IMR-90 (cell line): ENCODE measurements around the gene KLHL29. TPM values are rescaled to one million over a fixed set of nuclear protein-coding genes. Genes with fewer than 3 reads are reported as not detected.

Experiments
- ATAC-seq: fragments of 200-7000 bp; cut with Tn5 transposase; 2 replicates; pipeline ENCODE4 v1.9.1; 2020; ENCODE audit warnings: low read depth, mild to moderate bottlenecking, moderate library complexity
- BruUV-seq: library from RNA; stranded (reverse); fragments of 400-500 nt; replicated peaks from 2 replicates; lab custom pipeline; 2021; lab: Mats Ljungman, UMichigan
- CTCF ChIA-PET: fragments of 300-600 bp; formaldehyde crosslinking; extraction: SDS; loops from one replicate; lab custom pipeline; 2021; ENCODE audit warnings: antibody characterized with exemption; lab: Yijun Ruan, JAX
- POLR2A ChIA-PET: fragments of 300-600 bp; sonication (Branson Sonifier 250); formaldehyde crosslinking; loops from one replicate; lab custom pipeline; 2022; ENCODE audit warnings: antibody characterized with exemption; ENCODE audit not compliant: unreplicated experiment; lab: Charles Lee
- DNase-seq: peaks from one replicate; pipeline ENCODE4 v3.0.0; 2013
- H2AFZ ChIP-seq: replicated peaks from 2 replicates; pipeline ENCODE3; 2013; ENCODE audit warnings: low read length, mild to moderate bottlenecking; ENCODE audit not compliant: poor library complexity
- H2AK5ac ChIP-seq: 2 replicates; pipeline ENCODE4 v1.6.1; 2013; ENCODE audit warnings: low read depth, low read length, inconsistent platforms
- H2AK9ac ChIP-seq: replicated peaks from 2 replicates; pipeline ENCODE3; 2013; ENCODE audit warnings: mild to moderate bottlenecking, low read depth, low read length, moderate library complexity; ENCODE audit not compliant: poor library complexity
- H2BK120ac ChIP-seq: 2 replicates; pipeline ENCODE4 v1.6.1; 2013; ENCODE audit warnings: low read depth, low read length, inconsistent platforms
- H2BK15ac ChIP-seq: 3 replicates; pipeline ENCODE4 v1.6.1; 2013; ENCODE audit warnings: low read depth, low read length, inconsistent platforms
- H2BK20ac ChIP-seq: 2 replicates; pipeline ENCODE4 v1.6.1; 2013; ENCODE audit warnings: low read depth, mild to moderate bottlenecking, inconsistent platforms, low read length, moderate library complexity
- H2BK5ac ChIP-seq: 2 replicates; pipeline ENCODE4 v1.6.1; 2013; ENCODE audit warnings: mild to moderate bottlenecking, low read depth, low read length, inconsistent platforms; ENCODE audit not compliant: poor library complexity, severe bottlenecking
- H3K14ac ChIP-seq: replicated peaks from 2 replicates; pipeline ENCODE4 v1.6.1; 2013; ENCODE audit warnings: low read depth, low read length, inconsistent platforms
- H3K18ac ChIP-seq: 2 replicates; pipeline ENCODE4 v1.6.1; 2013; ENCODE audit warnings: low read depth, low read length, control low read depth
- H3K23ac ChIP-seq: 2 replicates; pipeline ENCODE4 v1.6.1; 2013; ENCODE audit warnings: low read depth, low read length, inconsistent platforms
- H3K27ac ChIP-seq: 2 replicates; pipeline ENCODE4 v1.5.1; 2013; ENCODE audit warnings: mild to moderate bottlenecking, control low read depth, low read length; ENCODE audit not compliant: insufficient read depth
- H3K27me3 ChIP-seq: 2 replicates; pipeline ENCODE4 v1.6.1; 2013; ENCODE audit warnings: low read length; ENCODE audit not compliant: control insufficient read depth, insufficient read depth
- H3K36me3 ChIP-seq: 2 replicates; pipeline ENCODE4 v1.6.1; 2013; ENCODE audit warnings: low read length, mixed read lengths; ENCODE audit not compliant: control insufficient read depth, insufficient read depth
- H3K4ac ChIP-seq: 2 replicates; pipeline ENCODE4 v1.6.1; 2013; ENCODE audit warnings: low read depth, low read length, inconsistent platforms
- H3K4me1 ChIP-seq: 2 replicates; pipeline ENCODE4 v1.6.1; 2013; ENCODE audit warnings: low read length, mixed read lengths; ENCODE audit not compliant: control insufficient read depth, insufficient read depth
- H3K4me2 ChIP-seq: 2 replicates; pipeline ENCODE4 v1.6.1; 2013; ENCODE audit warnings: low read depth, mild to moderate bottlenecking, control low read depth, low read length, moderate library complexity
- H3K4me3 ChIP-seq: 2 replicates; pipeline ENCODE4 v1.5.1; 2013; ENCODE audit warnings: low read depth, mild to moderate bottlenecking, control low read depth, low read length, moderate library complexity; ENCODE audit not compliant: insufficient read depth
- H3K56ac ChIP-seq: 2 replicates; pipeline ENCODE4 v1.6.1; 2013; ENCODE audit warnings: low read length, inconsistent platforms; ENCODE audit not compliant: insufficient read depth; ENCODE audit errors: extremely low read depth
- H3K79me1 ChIP-seq, 2 experiments: 2 replicates each; pipeline ENCODE4 v1.6.1; 2013; ENCODE audit warnings: low read length in 2 of 2, inconsistent platforms in 1 of 2, low read depth in 1 of 2
- H3K9ac ChIP-seq: 2 replicates; pipeline ENCODE4 v1.6.1; 2013; ENCODE audit warnings: low read depth, low read length, control low read depth
- H3K9me1 ChIP-seq: 2 replicates; pipeline ENCODE4 v1.6.1; 2013; ENCODE audit warnings: low read length, inconsistent platforms; ENCODE audit not compliant: insufficient read depth
- H3K9me3 ChIP-seq: 2 replicates; pipeline ENCODE4 v1.6.1; 2013; ENCODE audit warnings: low read length; ENCODE audit not compliant: control insufficient read depth, insufficient read depth
- H4K20me1 ChIP-seq: 2 replicates; pipeline ENCODE4 v1.6.1; 2013; ENCODE audit warnings: low read length, inconsistent platforms; ENCODE audit not compliant: insufficient read depth
- H4K5ac ChIP-seq: 2 replicates; pipeline ENCODE4 v1.6.1; 2013; ENCODE audit warnings: mild to moderate bottlenecking, low read depth, low read length, control low read depth
- H4K8ac ChIP-seq, 2 experiments: 2 replicates each; pipeline ENCODE4 v1.6.1; 2013; ENCODE audit warnings: low read depth in 2 of 2, low read length in 2 of 2, control low read depth in 1 of 2, inconsistent platforms in 1 of 2
- H4K91ac ChIP-seq: 2 replicates; pipeline ENCODE4 v1.6.1; 2013; ENCODE audit warnings: low read depth, low read length, inconsistent platforms; ENCODE audit not compliant: insufficient read depth
- BHLHE40 ChIP-seq: fragments of 150-350 bp; IDR thresholded peaks from 2 replicates; pipeline ENCODE4 v1.6.1; 2016; ENCODE audit warnings: mild to moderate bottlenecking, low read depth, low read length
- MAZ ChIP-seq: IDR thresholded peaks from 2 replicates; pipeline ENCODE4 v1.6.1; 2012; ENCODE audit warnings: low read depth, mild to moderate bottlenecking, low read length, improper control_type of control experiment, moderate library complexity, borderline replicate concordance
- NFE2L2 ChIP-seq: fragments of 150-350 bp; IDR thresholded peaks from 2 replicates; pipeline ENCODE4 v1.6.1; 2016; ENCODE audit warnings: low read depth, mild to moderate bottlenecking, low read length
- POLR2A ChIP-seq: IDR thresholded peaks from 2 replicates; pipeline ENCODE4 v1.6.1; 2012; ENCODE audit warnings: mild to moderate bottlenecking, low read depth, low read length
- RAD21 ChIP-seq: IDR thresholded peaks from 2 replicates; pipeline ENCODE4 v1.6.1; 2012; ENCODE audit warnings: low read length, improper control_type of control experiment
- RCOR1 ChIP-seq: IDR thresholded peaks from 2 replicates; pipeline ENCODE4 v1.6.1; 2012; ENCODE audit warnings: mild to moderate bottlenecking, low read length, improper control_type of control experiment; ENCODE audit not compliant: insufficient replicate concordance
- SMC3 ChIP-seq: fragments of 150-350 bp; IDR thresholded peaks from 2 replicates; pipeline ENCODE4 v1.6.1; 2016; ENCODE audit warnings: low read depth, mild to moderate bottlenecking, antibody characterized with exemption, low read length, moderate library complexity
- USF2 ChIP-seq: fragments of 150-350 bp; IDR thresholded peaks from 2 replicates; pipeline ENCODE4 v1.6.1; 2017; ENCODE audit warnings: mild to moderate bottlenecking, antibody characterized with exemption, low read length, low read depth
- WGBS, 2 experiments: methylation state at CpG; one replicate each; pipeline versions ENCODE4 v1.1.5 to v1.1.7; 2013; ENCODE audit warnings: missing lambda C conversion rate in 2 of 2; ENCODE audit not compliant: insufficient read length in 1 of 2; ENCODE audit errors: extremely low coverage in 2 of 2; 5-methylcytosine and 5-hydroxymethylcytosine counted together
- dilution Hi-C: fragments of 300-500 bp; cut with HindIII; formaldehyde crosslinking; loops from one replicate; pipeline ENCODE4 v1.14.3; 2018; ENCODE audit warnings: low sequenced_read_pairs; ENCODE audit not compliant: unreplicated experiment
- in situ Hi-C: fragments of 300-500 bp; cut with MboI; formaldehyde crosslinking; loops from 3 replicates; pipeline ENCODE4 v1.14.3; 2019; ENCODE audit warnings: low sequenced_read_pairs, inconsistent platforms, mixed read lengths
- intact Hi-C: fragments of 100-400 bp; cut with micrococcal nuclease; formaldehyde crosslinking; loops from 2 replicates; pipeline ENCODE4 v1.10.0; 2022
- polyA plus RNA-seq, 3 experiments: library from polyadenylated mRNA; depleted of rRNA; stranded (reverse); fragments of >200 nt; gene quantifications; 2 replicates each; pipeline ENCODE4 v1.2.3, GENCODE V29; 2012; ENCODE audit warnings: low replicate concordance in 1 of 3
- total RNA-seq: library from RNA; depleted of rRNA; stranded (reverse); fragments of >200 nt; gene quantifications from 2 replicates; pipeline ENCODE4 v1.2.3, GENCODE V29; 2012
- TF ChIP-seq, protein P1 (sequence below): conservative IDR thresholded peaks from 2 replicates; pipeline ENCODE4 v1.5.1; 2012; ENCODE audit warnings: mild to moderate bottlenecking, low read depth, low read length, improper control_type of control experiment

Gene KLHL29
- total and polyA plus RNA-seq, 2 of the 4 experiments (the other 2 are of a cell fraction): 2.0 to 8.0 TPM

- in situ Hi-C loops: no loop called here
- Histone ChIP-seq H3K56ac (no peak overlapping the region), H3K4me3 (no peak overlapping the region), H4K5ac (no peak overlapping the region), H4K91ac (no peak overlapping the region), H2BK120ac (no peak overlapping the region), H3K27ac (no peak overlapping the region), H2BK5ac (no peak overlapping the region), H3K23ac (no peak overlapping the region), H2AFZ (no peak overlapping the region), H3K4me2 (no peak overlapping the region), H3K9me1 (no peaks in the 10 kb centered on the region; the same call in 1 of the 2 replicates), H3K9me3 (no peaks in the 10 kb centered on the region), H2AK5ac (no peak overlapping the region), H2BK20ac (no peak overlapping the region), H3K14ac (no peak overlapping the region), H2BK15ac (no peak overlapping the region), H2AK9ac (peak overlapping the region; percentile 50), H3K4me1 (no peaks in the 10 kb centered on the region), H3K18ac (no peak overlapping the region), H3K9ac (no peak overlapping the region), H3K4ac (no peak overlapping the region), H3K27me3 (no peaks in the 10 kb centered on the region), H4K20me1 (no peaks in the 10 kb centered on the region), H3K79me1 (no peaks in the 10 kb centered on the region), H4K8ac (no peak overlapping the region), H3K36me3 (peaks cover 39% of the 10 kb centered on the region)
- CTCF ChIA-PET: no interaction called here
- no TSS peak for BruUV-seq
- ATAC-seq: no peak
- dilution Hi-C loops: no loop called here
- no peak for DNase-seq
- TF ChIP-seq MAZ (no peak), BHLHE40 (no peak), SMC3 (no peak), RCOR1 (no peak), RAD21 (no peak), NFE2L2 (no peak), POLR2A (no peak), USF2 (no peak)
- TF ChIP-seq, protein P1, sequence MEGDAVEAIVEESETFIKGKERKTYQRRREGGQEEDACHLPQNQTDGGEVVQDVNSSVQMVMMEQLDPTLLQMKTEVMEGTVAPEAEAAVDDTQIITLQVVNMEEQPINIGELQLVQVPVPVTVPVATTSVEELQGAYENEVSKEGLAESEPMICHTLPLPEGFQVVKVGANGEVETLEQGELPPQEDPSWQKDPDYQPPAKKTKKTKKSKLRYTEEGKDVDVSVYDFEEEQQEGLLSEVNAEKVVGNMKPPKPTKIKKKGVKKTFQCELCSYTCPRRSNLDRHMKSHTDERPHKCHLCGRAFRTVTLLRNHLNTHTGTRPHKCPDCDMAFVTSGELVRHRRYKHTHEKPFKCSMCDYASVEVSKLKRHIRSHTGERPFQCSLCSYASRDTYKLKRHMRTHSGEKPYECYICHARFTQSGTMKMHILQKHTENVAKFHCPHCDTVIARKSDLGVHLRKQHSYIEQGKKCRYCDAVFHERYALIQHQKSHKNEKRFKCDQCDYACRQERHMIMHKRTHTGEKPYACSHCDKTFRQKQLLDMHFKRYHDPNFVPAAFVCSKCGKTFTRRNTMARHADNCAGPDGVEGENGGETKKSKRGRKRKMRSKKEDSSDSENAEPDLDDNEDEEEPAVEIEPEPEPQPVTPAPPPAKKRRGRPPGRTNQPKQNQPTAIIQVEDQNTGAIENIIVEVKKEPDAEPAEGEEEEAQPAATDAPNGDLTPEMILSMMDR: no peak
- intact Hi-C loops: no loop called here
- 79% methylated on average over 12 of the region's 31 CpGs; no CpG with 5 or more reads in 1 of the 2 experiments for WGBS, 2 experiments
- POLR2A ChIA-PET: no interaction called here
Observed at GRCh38 chr2:23690421-23691105, 305.6 kb downstream of the KLHL29 start.
